Suprapubic skin (tissue), 4 donors: ENCODE measurements around the gene TOR2A. TPM values are rescaled to one million over a fixed set of nuclear protein-coding genes. Genes with fewer than 3 reads are reported as not detected.

Experiments used
- DNase-seq, 2 donors: peaks; one replicate each; pipeline ENCODE4 v3.0.0-alpha.2; 2019; ENCODE audit warnings: low spot score in 2 of 2
- H3K27ac ChIP-seq: fragments of 200-600 bp; sonication (generic); one replicate; pipeline ENCODE4 v1.5.1; 2019
- H3K27me3 ChIP-seq: fragments of 200-600 bp; sonication (generic); one replicate; pipeline ENCODE4 v1.5.1; 2019
- H3K36me3 ChIP-seq: fragments of 200-600 bp; sonication (generic); one replicate; pipeline ENCODE4 v1.5.1; 2019
- H3K4me1 ChIP-seq: fragments of 200-600 bp; sonication (generic); one replicate; pipeline ENCODE4 v1.5.1; 2019
- H3K4me3 ChIP-seq: fragments of 200-600 bp; sonication (generic); one replicate; pipeline ENCODE4 v1.5.1; 2019; ENCODE audit warnings: mild to moderate bottlenecking
- H3K9me3 ChIP-seq: fragments of 200-600 bp; sonication (generic); one replicate; pipeline ENCODE4 v1.5.1; 2019
- CTCF ChIP-seq, 2 donors: fragments of 200-600 bp in 1 of 2; fragments of 450-650 bp in 1 of 2; sonication (generic) in 1 of 2; IDR thresholded peaks; one replicate each; pipeline ENCODE4 v1.5.1; 2016 to 2019; ENCODE audit warnings: antibody characterized with exemption in 2 of 2, mild to moderate bottlenecking in 1 of 2, moderate library complexity in 1 of 2
- EP300 ChIP-seq: sonication (generic); formaldehyde crosslinking; IDR thresholded peaks from one replicate; pipeline ENCODE4 v1.6.1; 2017; ENCODE audit warnings: antibody characterized with exemption
- POLR2A ChIP-seq, 2 donors: fragments of 450-650 bp; IDR thresholded peaks; one replicate each; pipeline ENCODE4 v1.6.1; 2017; ENCODE audit warnings: antibody characterized with exemption in 2 of 2, mild to moderate bottlenecking in 2 of 2, moderate library complexity in 2 of 2
- POLR2AphosphoS5 ChIP-seq, 3 donors: sonication (generic); formaldehyde crosslinking; IDR thresholded peaks; one replicate each; pipeline ENCODE4 v1.6.1; 2017; ENCODE audit warnings: antibody characterized with exemption in 3 of 3
- WGBS: methylation state at CpG from one replicate; pipeline ENCODE4 v1.1.5; 2018; 5-methylcytosine and 5-hydroxymethylcytosine counted together
- total RNA-seq, 4 donors: library from RNA; depleted of rRNA; stranded (reverse); fragments of >200 nt; gene quantifications; one replicate each; pipeline ENCODE4 v1.1.0, GENCODE V29; 2016

Gene TOR2A
- total RNA-seq, 4 donors from 2014 or later: 16.1 to 24.3 (median 19.3) TPM

- Histone ChIP-seq H3K27me3 (no peaks in the 10 kb centered on the region), H3K36me3 (no peaks in the 10 kb centered on the region), H3K27ac (no peak overlapping the region), H3K4me1 (peaks cover 22% of the 10 kb centered on the region), H3K4me3 (peak overlapping the region; percentile 21), H3K9me3 (no peaks in the 10 kb centered on the region)
- TF ChIP-seq EP300 (no peak), CTCF (IDR thresholded peaks at IDR 0.05) (no peak), POLR2A (IDR thresholded peaks at IDR 0.05) (no peak), POLR2AphosphoS5 (IDR thresholded peaks at IDR 0.05) (no peak)
- DNase-seq: no peak
- WGBS: 69% methylated on average over 10 of the region's 15 CpGs
Measured at GRCh38 chr9:127776195-127776923, 41.3 kb upstream of the TOR2A start.

- no peak overlapping the region for H3K4me3 ChIP-seq
- DNase-seq: no peak
- H3K27me3 ChIP-seq: no peaks in the 10 kb centered on the region
- H3K36me3 ChIP-seq: no peaks in the 10 kb centered on the region
- no peak for TF ChIP-seq POLR2AphosphoS5 (IDR thresholded peaks at IDR 0.05)
- TF ChIP-seq EP300: no peak
- TF ChIP-seq CTCF (IDR thresholded peaks at IDR 0.05): no peak
- TF ChIP-seq POLR2A (IDR thresholded peaks at IDR 0.05): no peak
- H3K4me1 ChIP-seq: peaks cover 29% of the 10 kb centered on the region
- no peak overlapping the region for H3K27ac ChIP-seq
- WGBS: 92% methylated on average over 6 of the region's 10 CpGs
- H3K9me3 ChIP-seq: no peaks in the 10 kb centered on the region
Measured at GRCh38 chr9:127773981-127774380, 38.9 kb upstream of the TOR2A start.

- no peaks in the 10 kb centered on the region for H3K9me3 ChIP-seq
- no peaks in the 10 kb centered on the region for H3K36me3 ChIP-seq
- TF ChIP-seq POLR2AphosphoS5 (IDR thresholded peaks at IDR 0.05) (no peak), CTCF (IDR thresholded peaks at IDR 0.05) (no peak), POLR2A (IDR thresholded peaks at IDR 0.05) (no peak), EP300 (no peak)
- 94% methylated on average over 3 of the region's 3 CpGs for WGBS
- H3K4me1 ChIP-seq: peaks cover 29% of the 10 kb centered on the region
- no peak overlapping the region for H3K27ac ChIP-seq
- H3K27me3 ChIP-seq: no peaks in the 10 kb centered on the region
- no peak for DNase-seq
- no peak overlapping the region for H3K4me3 ChIP-seq
Measured at GRCh38 chr9:127773272-127773671, 38.2 kb upstream of the TOR2A start.

GRCh38 chr9:127772603-127773002 is 37.5 kb upstream of the TOR2A start:
- Histone ChIP-seq H3K27me3 (no peaks in the 10 kb centered on the region), H3K27ac (no peak overlapping the region), H3K4me1 (peaks cover 35% of the 10 kb centered on the region), H3K4me3 (no peak overlapping the region), H3K36me3 (no peaks in the 10 kb centered on the region), H3K9me3 (no peaks in the 10 kb centered on the region)
- TF ChIP-seq CTCF (IDR thresholded peaks at IDR 0.05): no peak
- no peak for TF ChIP-seq EP300
- no peak for TF ChIP-seq POLR2AphosphoS5 (IDR thresholded peaks at IDR 0.05)
- no peak for TF ChIP-seq POLR2A (IDR thresholded peaks at IDR 0.05)
- 95% methylated on average over 5 of the region's 5 CpGs for WGBS
- DNase-seq: no peak

- H3K36me3 ChIP-seq: no peaks in the 10 kb centered on the region
- H3K27me3 ChIP-seq: no peaks in the 10 kb centered on the region
- peak overlapping the region; percentile 61 for H3K4me3 ChIP-seq
- H3K9me3 ChIP-seq: no peaks in the 10 kb centered on the region
- no peak for DNase-seq
- no peak for TF ChIP-seq EP300
- no peak for TF ChIP-seq POLR2AphosphoS5 (IDR thresholded peaks at IDR 0.05)
- TF ChIP-seq POLR2A (IDR thresholded peaks at IDR 0.05): no peak
- no peak for TF ChIP-seq CTCF (IDR thresholded peaks at IDR 0.05)
- peaks cover 40% of the 10 kb centered on the region for H3K4me1 ChIP-seq
- 10% methylated on average over 6 of the region's 19 CpGs for WGBS
- no peak overlapping the region for H3K27ac ChIP-seq
Measured at GRCh38 chr9:127771570-127772189, 36.6 kb upstream of the TOR2A start.
